HepG2 (cell line): ENCODE data around the gene PKLR. TPM values are rescaled to one million over a fixed set of nuclear protein-coding genes. Genes with fewer than 3 reads are reported as not detected.

Experiments
- BCL6 ChIP-seq: IDR thresholded peaks from 2 replicates; pipeline ENCODE4 v1.6.1; 2016; ENCODE audit warnings: missing genetic modification reagents, missing compliant biosample characterization
- CENPX ChIP-seq: sonication (generic); formaldehyde crosslinking; IDR thresholded peaks from 2 replicates; pipeline ENCODE4 v1.9.0; 2021; ENCODE audit warnings: mild to moderate bottlenecking, missing genetic modification reagents, moderate library complexity
- FOXA1 ChIP-seq, 2 experiments: fragments of 450-650 bp in 1 of 2; sonication (generic) in 1 of 2; formaldehyde crosslinking in 1 of 2; IDR thresholded peaks; 2 replicates each; pipeline versions ENCODE4 v1.4.0 to v1.6.1; 2016 to 2020; ENCODE audit warnings: missing genetic modification reagents in 1 of 2
- FOXK1 ChIP-seq: sonication (generic); formaldehyde crosslinking; IDR thresholded peaks from 2 replicates; pipeline ENCODE4 v1.4.0; 2020; ENCODE audit warnings: low read depth, missing genetic modification reagents, borderline replicate concordance
- HIC2 ChIP-seq: sonication (generic); formaldehyde crosslinking; IDR thresholded peaks from 2 replicates; pipeline ENCODE4 v1.9.0; 2022; ENCODE audit warnings: low read depth, missing genetic modification reagents
- HNRNPUL1 ChIP-seq: fragments of 200-400 bp; formaldehyde crosslinking; IDR thresholded peaks from 2 replicates; pipeline ENCODE4 v1.6.1; 2017; ENCODE audit warnings: low read depth, mild to moderate bottlenecking, low read length, moderate library complexity
- IKZF5 ChIP-seq: IDR thresholded peaks from 2 replicates; pipeline ENCODE4 v1.6.1; 2018; ENCODE audit warnings: missing genetic modification reagents, mild to moderate bottlenecking, missing compliant biosample characterization
- NFE2 ChIP-seq: sonication (generic); formaldehyde crosslinking; IDR thresholded peaks from 2 replicates; pipeline ENCODE4 v1.4.0; 2020; ENCODE audit warnings: missing genetic modification reagents
- SP140L ChIP-seq: sonication (generic); formaldehyde crosslinking; IDR thresholded peaks from 2 replicates; pipeline ENCODE4 v1.4.0; 2020; ENCODE audit warnings: missing genetic modification reagents, borderline replicate concordance
- ZBTB44 ChIP-seq: sonication (generic); formaldehyde crosslinking; IDR thresholded peaks from 2 replicates; pipeline ENCODE4 v1.4.0; 2020; ENCODE audit warnings: missing genetic modification reagents
- ZNF318 ChIP-seq: sonication (generic); formaldehyde crosslinking; IDR thresholded peaks from 2 replicates; pipeline ENCODE4 v1.4.0; 2020; ENCODE audit warnings: mild to moderate bottlenecking, missing genetic modification reagents
- ZNF350 ChIP-seq: sonication (generic); formaldehyde crosslinking; IDR thresholded peaks from 2 replicates; pipeline ENCODE4 v1.4.0; 2020; ENCODE audit warnings: mild to moderate bottlenecking, low read depth, missing genetic modification reagents, borderline replicate concordance
- ZSCAN5A ChIP-seq: sonication (generic); formaldehyde crosslinking; IDR thresholded peaks from 2 replicates; pipeline ENCODE4 v1.8.0; 2022; ENCODE audit warnings: mild to moderate bottlenecking, missing genetic modification reagents, borderline replicate concordance
- polyA plus RNA-seq, 8 experiments: library from polyadenylated mRNA; depleted of rRNA in 3 of 8; stranded (reverse) in 7 of 8; unstranded in 1 of 8; fragments of >200 nt; fragmentation: Illumina TruSeq in 4 of 8; extraction: Trizol in 4 of 8; gene quantifications; 2 replicates each; pipeline versions ENCODE4 v1.2.1 to v1.2.3, GENCODE V29; 2011 to 2016; ENCODE audit warnings: low read depth in 4 of 8, missing spikeins in 1 of 8, mixed read lengths in 1 of 8; ENCODE audit not compliant: insufficient read depth in 1 of 8
- total RNA-seq, 5 experiments: library from RNA; depleted of rRNA; stranded (reverse); fragments of >200 nt; fragmentation: Illumina TruSeq; extraction: Trizol; gene quantifications; 2 replicates each; pipeline ENCODE4 v1.2.3, GENCODE V29; 2016; ENCODE audit warnings: low read depth in 1 of 5

The PKLR gene
- total and polyA plus RNA-seq, 2 of the 13 experiments (the other 11 are each of a cell fraction or from before 2014, with no cell fraction given), result 10.3 to 29.3 TPM

GRCh38 chr1:155255243-155256007, 45.8 kb downstream of the PKLR start, which contains the start of gene ENTREP3 (continued):
- TF ChIP-seq ZNF318 (CRISPR knock-in tag) (peak; percentile 21; the same call in 1 of the 2 replicates), NFE2 (CRISPR knock-in tag) (no peak), HIC2 (no peak), ZSCAN5A (CRISPR knock-in tag) (no peak), HNRNPUL1 (no peak), CENPX (CRISPR knock-in tag) (no peak), IKZF5 (CRISPR knock-in tag) (peak; percentile 81; the same call in 1 of the 2 replicates), FOXA1 (IDR thresholded peaks at IDR 0.05) (no peak), FOXA1 (CRISPR knock-in tag; IDR thresholded peaks at IDR 0.05) (no peak), SP140L (CRISPR knock-in tag) (no peak), FOXK1 (CRISPR knock-in tag) (no peak; the same call in 1 of the 2 replicates), ZNF350 (CRISPR knock-in tag) (peak; percentile 57; the same call in 1 of the 2 replicates), ZBTB44 (CRISPR knock-in tag) (no peak), BCL6 (CRISPR knock-in tag) (peak; percentile 51)
